ENCODE results near the gene DIPK1B.

DIPK1B gene

GRCh38 chr9:136668983-136669790 is 43.2 kb upstream of the DIPK1B start:
- Histone ChIP-seq H3K9ac (ENCODE audit: low read length in 2 of 2) (no peak overlapping the region), H3K4me3 (ENCODE audit: low read length in 2 of 2) (peak overlapping the region in 1 of 2 donors; percentile 29), H3K27ac (ENCODE audit: low read length) (no peak overlapping the region), H3K36me3 (ENCODE audit: control insufficient read depth in 2 of 2, insufficient read depth in 2 of 2, low read length in 2 of 2) (peaks cover 0 to under 1% of the 10 kb centered on the region in 2 donors), H3K9me3 (ENCODE audit: control insufficient read depth in 2 of 2, low read length in 2 of 2) (no peaks in the 10 kb centered on the region), H3K27me3 (ENCODE audit: control insufficient read depth in 1 of 2, insufficient read depth in 2 of 2, low read length in 2 of 2) (peaks cover 9 to 26% of the 10 kb centered on the region in 2 donors), H3K4me1 (ENCODE audit: control insufficient read depth, insufficient read depth, low read length) (peaks cover 6% of the 10 kb centered on the region)

GRCh38 chr9:136669791-136670464 is 42.4 kb upstream of the DIPK1B start:
- H3K9me3 ChIP-seq (ENCODE audit: control insufficient read depth in 2 of 2, low read length in 2 of 2) = no peaks in the 10 kb centered on the region
- peaks cover 4 to 19% of the 10 kb centered on the region in 2 donors for H3K27me3 ChIP-seq (ENCODE audit: control insufficient read depth in 1 of 2, insufficient read depth in 2 of 2, low read length in 2 of 2)
- H3K36me3 ChIP-seq (ENCODE audit: control insufficient read depth in 2 of 2, insufficient read depth in 2 of 2, low read length in 2 of 2) = peaks cover 0 to 5% of the 10 kb centered on the region in 2 donors
- peak overlapping the region in 1 of 2 donors; percentile 29 for H3K4me3 ChIP-seq (ENCODE audit: low read length in 2 of 2)
- H3K9ac ChIP-seq (ENCODE audit: low read length in 2 of 2) = no peak overlapping the region
- no peak overlapping the region for H3K27ac ChIP-seq (ENCODE audit: low read length)
- H3K4me1 ChIP-seq (ENCODE audit: control insufficient read depth, insufficient read depth, low read length) = peaks cover 6% of the 10 kb centered on the region

GRCh38 chr9:136670576-136671253 is 41.7 kb upstream of the DIPK1B start:
- Histone ChIP-seq H3K27me3 (ENCODE audit: control insufficient read depth in 1 of 2, insufficient read depth in 2 of 2, low read length in 2 of 2) (peaks cover 2 to 15% of the 10 kb centered on the region in 2 donors), H3K4me1 (ENCODE audit: control insufficient read depth, insufficient read depth, low read length) (no peaks in the 10 kb centered on the region), H3K9me3 (ENCODE audit: control insufficient read depth in 2 of 2, low read length in 2 of 2) (no peaks in the 10 kb centered on the region), H3K36me3 (ENCODE audit: control insufficient read depth in 2 of 2, insufficient read depth in 2 of 2, low read length in 2 of 2) (peaks cover 0 to 5% of the 10 kb centered on the region in 2 donors), H3K9ac (ENCODE audit: low read length in 2 of 2) (no peak overlapping the region), H3K4me3 (ENCODE audit: low read length in 2 of 2) (no peak overlapping the region), H3K27ac (ENCODE audit: low read length) (no peak overlapping the region)

GRCh38 chr9:136671254-136671614 is 41.1 kb upstream of the DIPK1B start:
- Histone ChIP-seq H3K4me1 (ENCODE audit: control insufficient read depth, insufficient read depth, low read length) (no peaks in the 10 kb centered on the region), H3K9ac (ENCODE audit: low read length in 2 of 2) (no peak overlapping the region), H3K27me3 (ENCODE audit: control insufficient read depth in 1 of 2, insufficient read depth in 2 of 2, low read length in 2 of 2) (peaks cover 2 to 12% of the 10 kb centered on the region in 2 donors), H3K36me3 (ENCODE audit: control insufficient read depth in 2 of 2, insufficient read depth in 2 of 2, low read length in 2 of 2) (peaks cover under 1 to 5% of the 10 kb centered on the region in 2 donors), H3K9me3 (ENCODE audit: control insufficient read depth in 2 of 2, low read length in 2 of 2) (no peaks in the 10 kb centered on the region), H3K4me3 (ENCODE audit: low read length in 2 of 2) (no peak overlapping the region), H3K27ac (ENCODE audit: low read length) (no peak overlapping the region)

DNA sequence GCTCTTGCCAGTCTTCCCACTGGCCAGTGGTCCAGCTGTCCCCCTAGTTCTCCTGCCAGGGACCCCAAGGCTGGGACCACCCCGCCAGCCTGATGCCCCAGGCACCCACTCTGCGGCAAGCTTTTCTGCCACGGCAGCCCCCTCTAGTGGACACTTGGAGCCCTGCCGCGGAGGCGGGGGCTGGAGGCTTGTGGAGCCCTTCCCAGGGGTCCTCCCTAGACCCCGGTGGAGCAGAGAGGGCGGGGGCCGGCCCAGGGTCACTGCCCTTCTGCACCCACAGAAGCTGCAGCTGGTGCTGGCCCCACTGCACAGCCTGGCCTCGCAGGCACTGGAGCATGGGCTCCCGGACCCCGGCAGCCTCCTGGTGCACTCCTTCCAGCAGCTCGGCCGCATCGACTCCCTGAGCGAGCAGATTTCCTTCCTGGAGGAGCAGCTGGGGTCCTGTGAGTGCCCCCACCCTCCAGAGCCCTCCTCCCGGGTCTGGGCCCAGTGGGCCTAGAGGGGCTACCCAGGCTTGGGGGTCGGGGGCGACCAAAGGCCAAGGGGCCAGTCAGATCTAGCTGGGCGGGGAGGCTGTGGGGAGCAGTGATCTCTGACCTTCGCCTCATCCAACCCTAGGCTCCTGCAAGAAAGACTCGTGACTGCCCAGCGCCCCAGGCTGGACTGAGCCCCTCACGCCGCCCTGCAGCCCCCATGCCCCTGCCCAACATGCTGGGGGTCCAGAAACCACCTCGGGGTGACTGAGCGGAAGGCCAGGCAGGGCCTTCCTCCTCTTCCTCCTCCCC is 40.5 kb upstream of the DIPK1B start:
- H3K4me1 ChIP-seq (ENCODE audit: control insufficient read depth, insufficient read depth, low read length) = no peaks in the 10 kb centered on the region
- H3K27me3 ChIP-seq (ENCODE audit: control insufficient read depth in 1 of 2, insufficient read depth in 2 of 2, low read length in 2 of 2) = peaks cover 2 to 9% of the 10 kb centered on the region in 2 donors
- no peak overlapping the region for H3K4me3 ChIP-seq (ENCODE audit: low read length in 2 of 2)

DNA sequence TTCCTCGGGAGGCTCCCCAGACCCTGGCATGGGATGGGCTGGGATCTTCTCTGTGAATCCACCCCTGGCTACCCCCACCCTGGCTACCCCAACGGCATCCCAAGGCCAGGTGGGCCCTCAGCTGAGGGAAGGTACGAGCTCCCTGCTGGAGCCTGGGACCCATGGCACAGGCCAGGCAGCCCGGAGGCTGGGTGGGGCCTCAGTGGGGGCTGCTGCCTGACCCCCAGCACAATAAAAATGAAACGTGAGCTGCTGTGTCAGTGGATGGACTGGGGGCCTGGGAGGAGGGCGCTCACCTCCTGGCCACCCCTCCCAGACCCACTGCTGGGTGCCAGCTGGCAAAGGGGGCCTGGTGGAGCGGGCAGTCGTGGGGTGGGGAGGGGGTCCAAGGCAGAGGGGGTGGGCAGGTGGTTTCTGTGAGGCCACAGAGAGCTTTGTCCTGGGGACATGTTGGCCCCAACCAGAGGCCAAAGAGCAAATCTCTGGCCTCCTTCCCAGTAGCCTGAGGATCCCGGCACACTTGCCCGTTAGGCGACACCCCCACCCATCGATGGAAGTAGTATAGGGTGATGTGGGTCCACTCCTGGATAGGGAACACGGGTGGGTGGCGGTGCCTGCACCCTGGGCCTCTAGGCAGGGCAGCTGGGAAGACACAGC is 39.8 kb upstream of the DIPK1B start:
- no peaks in the 10 kb centered on the region for H3K4me1 ChIP-seq (ENCODE audit: control insufficient read depth, insufficient read depth, low read length)
- H3K9me3 ChIP-seq (ENCODE audit: control insufficient read depth in 2 of 2, low read length in 2 of 2) = no peaks in the 10 kb centered on the region
- H3K4me3 ChIP-seq (ENCODE audit: low read length in 2 of 2) = no peak overlapping the region
- H3K36me3 ChIP-seq (ENCODE audit: control insufficient read depth in 2 of 2, insufficient read depth in 2 of 2, low read length in 2 of 2) = peaks cover 4 to 5% of the 10 kb centered on the region in 2 donors
- no peak overlapping the region for H3K9ac ChIP-seq (ENCODE audit: low read length in 2 of 2)
- H3K27ac ChIP-seq (ENCODE audit: low read length) = no peak overlapping the region
- peaks cover 0 to 9% of the 10 kb centered on the region in 2 donors for H3K27me3 ChIP-seq (ENCODE audit: control insufficient read depth in 1 of 2, insufficient read depth in 2 of 2, low read length in 2 of 2)

More for the DNA sequence above, 40.5 kb upstream of the DIPK1B start:
- Histone ChIP-seq H3K9me3 (ENCODE audit: control insufficient read depth in 2 of 2, low read length in 2 of 2) (no peaks in the 10 kb centered on the region), H3K27ac (ENCODE audit: low read length) (no peak overlapping the region), H3K9ac (ENCODE audit: low read length in 2 of 2) (no peak overlapping the region), H3K36me3 (ENCODE audit: control insufficient read depth in 2 of 2, insufficient read depth in 2 of 2, low read length in 2 of 2) (peaks cover 4 to 5% of the 10 kb centered on the region in 2 donors)

DNA sequence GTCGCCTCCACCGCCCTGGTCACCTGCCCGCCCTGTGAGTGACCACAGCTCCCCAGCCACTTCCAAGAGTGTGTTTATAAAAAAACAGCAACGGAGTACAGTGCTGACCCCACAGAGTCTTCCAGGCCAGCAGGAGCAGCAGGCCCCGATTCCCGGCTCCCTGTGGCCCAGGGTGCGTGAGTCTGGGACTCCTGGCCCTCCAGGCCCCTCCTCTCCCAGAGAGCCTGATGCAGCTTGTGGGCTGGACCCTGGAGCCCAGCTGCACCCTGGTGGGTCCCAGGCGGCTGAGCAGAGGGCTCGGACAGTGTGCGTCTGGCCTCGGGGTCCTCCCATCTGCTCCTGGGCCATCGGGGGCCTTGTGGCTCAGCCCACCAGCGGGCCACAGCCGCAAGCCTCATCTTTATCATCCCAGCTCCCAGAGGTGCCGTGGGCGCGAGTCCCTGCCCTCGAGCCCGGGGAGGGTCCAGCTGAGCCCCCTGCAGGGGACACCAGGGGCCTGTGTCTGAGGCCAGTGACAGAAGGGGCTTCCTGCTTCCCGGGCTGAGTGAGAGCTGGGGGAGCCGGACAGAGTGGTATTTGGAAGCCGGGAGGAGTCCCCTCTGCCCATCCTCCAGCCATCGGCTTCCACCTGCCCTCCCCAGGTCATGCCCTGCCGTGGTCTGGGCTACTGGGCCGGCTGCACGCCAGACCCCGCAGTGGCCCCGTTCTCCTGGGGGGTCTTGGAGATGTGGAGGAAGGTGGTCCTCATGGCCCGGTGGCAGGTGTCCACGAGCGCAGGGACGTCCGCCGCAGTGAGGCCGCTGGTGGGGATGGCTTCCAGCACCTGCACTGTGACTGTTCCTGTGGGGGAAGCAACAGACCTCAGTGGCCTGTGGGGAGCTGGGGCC is 39.0 kb upstream of the DIPK1B start:
- no peak overlapping the region for H3K4me3 ChIP-seq (ENCODE audit: low read length in 2 of 2)

GRCh38 chr9:136673975-136674785 is 38.2 kb upstream of the DIPK1B start:
- Histone ChIP-seq H3K4me3 (ENCODE audit: low read length in 2 of 2) (no peak overlapping the region), H3K9me3 (ENCODE audit: control insufficient read depth in 2 of 2, low read length in 2 of 2) (no peaks in the 10 kb centered on the region), H3K36me3 (ENCODE audit: control insufficient read depth in 2 of 2, insufficient read depth in 2 of 2, low read length in 2 of 2) (peaks cover 4 to 5% of the 10 kb centered on the region in 2 donors), H3K27me3 (ENCODE audit: control insufficient read depth in 1 of 2, insufficient read depth in 2 of 2, low read length in 2 of 2) (peaks cover 0 to 9% of the 10 kb centered on the region in 2 donors), H3K9ac (ENCODE audit: low read length in 2 of 2) (no peak overlapping the region), H3K4me1 (ENCODE audit: control insufficient read depth, insufficient read depth, low read length) (no peaks in the 10 kb centered on the region), H3K27ac (ENCODE audit: low read length) (no peak overlapping the region)

More for the DNA sequence above, 39.0 kb upstream of the DIPK1B start:
- Histone ChIP-seq H3K9ac (ENCODE audit: low read length in 2 of 2) (no peak overlapping the region), H3K27ac (ENCODE audit: low read length) (no peak overlapping the region), H3K4me1 (ENCODE audit: control insufficient read depth, insufficient read depth, low read length) (no peaks in the 10 kb centered on the region), H3K9me3 (ENCODE audit: control insufficient read depth in 2 of 2, low read length in 2 of 2) (no peaks in the 10 kb centered on the region), H3K27me3 (ENCODE audit: control insufficient read depth in 1 of 2, insufficient read depth in 2 of 2, low read length in 2 of 2) (peaks cover 0 to 9% of the 10 kb centered on the region in 2 donors), H3K36me3 (ENCODE audit: control insufficient read depth in 2 of 2, insufficient read depth in 2 of 2, low read length in 2 of 2) (peaks cover 4 to 5% of the 10 kb centered on the region in 2 donors)
